ENCODE measurements around the gene SYNDIG1L.
"Not testable (repeated sequence)": the region's sequence is repeated elsewhere in the genome, so short reads cannot be mapped to it uniquely, and the experiment has no call there.

DNA sequence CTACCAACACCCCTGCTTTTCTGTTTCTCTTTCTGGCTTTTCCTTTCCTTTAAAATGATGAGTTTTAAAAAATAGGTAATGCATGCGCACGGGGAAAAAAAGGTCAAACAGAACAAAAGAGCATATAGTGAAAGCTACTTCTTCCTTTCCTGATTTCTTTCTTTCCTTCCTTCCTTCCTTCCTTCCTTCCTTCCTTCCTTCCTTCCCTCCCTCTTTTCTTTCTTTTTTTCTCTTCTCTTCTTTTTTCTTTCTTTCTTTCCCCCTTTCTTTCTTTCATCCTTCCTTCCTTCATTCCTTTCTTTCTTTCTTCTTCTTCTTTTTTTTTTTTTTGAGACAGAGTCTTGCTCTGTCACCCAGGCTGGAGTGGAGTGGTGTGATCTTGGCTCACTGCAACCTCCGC, 35.5 kb downstream of the SYNDIG1L start:
- TF ChIP-seq, protein P1, sequence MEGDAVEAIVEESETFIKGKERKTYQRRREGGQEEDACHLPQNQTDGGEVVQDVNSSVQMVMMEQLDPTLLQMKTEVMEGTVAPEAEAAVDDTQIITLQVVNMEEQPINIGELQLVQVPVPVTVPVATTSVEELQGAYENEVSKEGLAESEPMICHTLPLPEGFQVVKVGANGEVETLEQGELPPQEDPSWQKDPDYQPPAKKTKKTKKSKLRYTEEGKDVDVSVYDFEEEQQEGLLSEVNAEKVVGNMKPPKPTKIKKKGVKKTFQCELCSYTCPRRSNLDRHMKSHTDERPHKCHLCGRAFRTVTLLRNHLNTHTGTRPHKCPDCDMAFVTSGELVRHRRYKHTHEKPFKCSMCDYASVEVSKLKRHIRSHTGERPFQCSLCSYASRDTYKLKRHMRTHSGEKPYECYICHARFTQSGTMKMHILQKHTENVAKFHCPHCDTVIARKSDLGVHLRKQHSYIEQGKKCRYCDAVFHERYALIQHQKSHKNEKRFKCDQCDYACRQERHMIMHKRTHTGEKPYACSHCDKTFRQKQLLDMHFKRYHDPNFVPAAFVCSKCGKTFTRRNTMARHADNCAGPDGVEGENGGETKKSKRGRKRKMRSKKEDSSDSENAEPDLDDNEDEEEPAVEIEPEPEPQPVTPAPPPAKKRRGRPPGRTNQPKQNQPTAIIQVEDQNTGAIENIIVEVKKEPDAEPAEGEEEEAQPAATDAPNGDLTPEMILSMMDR (IDR thresholded peaks at IDR 0.05), result not testable (repeated sequence)
- TF ChIP-seq POLR2A (IDR thresholded peaks at IDR 0.05), result not testable (repeated sequence)
